Sigmoid colon (tissue), 7 donors: ENCODE measurements around the gene RIC1. TPM values are rescaled to one million over a fixed set of nuclear protein-coding genes. Genes with fewer than 3 reads are reported as not detected.

Experiments used
- DNase-seq: peaks from one replicate; pipeline ENCODE4 v3.0.0-alpha.2; 2019
- H3K27ac ChIP-seq, 4 donors: fragments of 200-600 bp; sonication (generic); one replicate each; pipeline ENCODE4 v1.5.1; 2016 to 2019; ENCODE audit warnings: mild to moderate bottlenecking in 1 of 4
- H3K27me3 ChIP-seq, 3 donors: fragments of 200-600 bp; sonication (generic); one replicate each; pipeline ENCODE4 v1.5.1; 2019; ENCODE audit warnings: mild to moderate bottlenecking in 1 of 3
- H3K36me3 ChIP-seq, 4 donors: fragments of 200-600 bp; sonication (generic); one replicate each; pipeline ENCODE4 v1.5.1; 2016 to 2019
- H3K4me1 ChIP-seq, 4 donors: fragments of 200-600 bp; sonication (generic); one replicate each; pipeline ENCODE4 v1.5.1; 2017 to 2019
- H3K4me3 ChIP-seq, 4 donors: fragments of 200-600 bp; sonication (generic); one replicate each; pipeline ENCODE4 v1.5.1; 2017 to 2019; ENCODE audit warnings: mild to moderate bottlenecking in 2 of 4, moderate library complexity in 1 of 4
- H3K9me3 ChIP-seq, 4 donors: fragments of 200-600 bp in 3 of 4; sonication (generic) in 3 of 4; one replicate each; pipeline versions ENCODE4 v1.5.1 to v1.6.1; 2013 to 2019
- EP300 ChIP-seq, 4 donors: sonication (generic); formaldehyde crosslinking; IDR thresholded peaks; one replicate each; pipeline ENCODE4 v1.6.1; 2017; ENCODE audit warnings: antibody characterized with exemption in 4 of 4
- POLR2A ChIP-seq, 2 donors: fragments of 450-650 bp; IDR thresholded peaks; one replicate each; pipeline ENCODE4 v1.6.1; 2016; ENCODE audit warnings: antibody characterized with exemption in 2 of 2, mild to moderate bottlenecking in 2 of 2, moderate library complexity in 2 of 2
- POLR2AphosphoS5 ChIP-seq, 4 donors: sonication (generic); formaldehyde crosslinking; IDR thresholded peaks; one replicate each; pipeline ENCODE4 v1.6.1; 2017; ENCODE audit warnings: antibody characterized with exemption in 4 of 4
- WGBS, 2 donors: extraction: QIAGEN DNeasy Blood & Tissue Kit; methylation state at CpG; one replicate each; pipeline ENCODE4 v1.1.7; 2013; 5-methylcytosine and 5-hydroxymethylcytosine counted together
- intact Hi-C: fragments of 100-400 bp; cut with DNase I; formaldehyde crosslinking; loops from one replicate; pipeline ENCODE4 v1.15.1; 2023
- polyA plus RNA-seq, 3 donors: library from polyadenylated mRNA; stranded (reverse); fragments of 200-250 nt; gene quantifications; one replicate each; pipeline ENCODE4 v1.2.3, GENCODE V29; 2013
- total RNA-seq, 4 donors: library from RNA; depleted of rRNA; stranded (reverse); fragments of >200 nt; gene quantifications; one replicate each; pipeline ENCODE4 v1.1.0, GENCODE V29; 2016
- TF ChIP-seq, protein P1 (sequence below), 4 experiments: fragments of 450-650 bp in 3 of 4; fragments of 200-600 bp in 1 of 4; IDR thresholded peaks; one replicate each; pipeline ENCODE4 v1.5.1; 2016 to 2019; ENCODE audit warnings: antibody characterized with exemption in 4 of 4, mild to moderate bottlenecking in 3 of 4, moderate library complexity in 2 of 4
- donor health status: healthy with polysubstance abuse.
- donor health status: Bipolar disorder and iron deficiency.
- donor health status: healthy.

Gene RIC1
- total and polyA plus RNA-seq, 7 donors, result 3.0 to 44.3 (median 29.1) TPM

DNA sequence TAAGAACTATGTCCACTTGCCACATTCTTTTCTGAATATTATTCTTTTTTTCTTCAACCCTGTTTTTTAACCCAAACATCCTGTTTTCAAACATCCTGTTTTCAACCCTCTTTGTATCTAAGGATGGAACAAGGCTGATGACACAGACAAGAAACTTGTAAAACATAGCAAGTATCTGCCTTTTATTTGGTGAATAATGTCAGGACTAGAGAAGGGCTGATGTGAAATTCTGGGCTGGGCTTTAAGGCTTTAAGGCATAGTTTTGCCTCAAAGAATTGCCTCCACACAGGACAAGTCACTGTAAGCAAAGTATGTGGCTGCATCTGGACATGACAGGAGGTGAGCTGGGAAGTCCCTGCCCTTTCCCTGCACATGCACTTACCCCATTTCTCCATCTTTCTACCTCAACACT lies 42.5 kb upstream of the RIC1 start:
- no peak for TF ChIP-seq EP300 (IDR thresholded peaks at IDR 0.05)
- no peak for TF ChIP-seq POLR2A (IDR thresholded peaks at IDR 0.05)
- TF ChIP-seq, protein P1, sequence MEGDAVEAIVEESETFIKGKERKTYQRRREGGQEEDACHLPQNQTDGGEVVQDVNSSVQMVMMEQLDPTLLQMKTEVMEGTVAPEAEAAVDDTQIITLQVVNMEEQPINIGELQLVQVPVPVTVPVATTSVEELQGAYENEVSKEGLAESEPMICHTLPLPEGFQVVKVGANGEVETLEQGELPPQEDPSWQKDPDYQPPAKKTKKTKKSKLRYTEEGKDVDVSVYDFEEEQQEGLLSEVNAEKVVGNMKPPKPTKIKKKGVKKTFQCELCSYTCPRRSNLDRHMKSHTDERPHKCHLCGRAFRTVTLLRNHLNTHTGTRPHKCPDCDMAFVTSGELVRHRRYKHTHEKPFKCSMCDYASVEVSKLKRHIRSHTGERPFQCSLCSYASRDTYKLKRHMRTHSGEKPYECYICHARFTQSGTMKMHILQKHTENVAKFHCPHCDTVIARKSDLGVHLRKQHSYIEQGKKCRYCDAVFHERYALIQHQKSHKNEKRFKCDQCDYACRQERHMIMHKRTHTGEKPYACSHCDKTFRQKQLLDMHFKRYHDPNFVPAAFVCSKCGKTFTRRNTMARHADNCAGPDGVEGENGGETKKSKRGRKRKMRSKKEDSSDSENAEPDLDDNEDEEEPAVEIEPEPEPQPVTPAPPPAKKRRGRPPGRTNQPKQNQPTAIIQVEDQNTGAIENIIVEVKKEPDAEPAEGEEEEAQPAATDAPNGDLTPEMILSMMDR (IDR thresholded peaks at IDR 0.05), result no peak
- TF ChIP-seq POLR2AphosphoS5 (IDR thresholded peaks at IDR 0.05), result no peak
- intact Hi-C loops, result no loop called here
- Histone ChIP-seq H3K36me3 (no peaks in the 10 kb centered on the region), H3K9me3 (no peaks in the 10 kb centered on the region), H3K4me1 (peaks cover 0 to 2% (median 0%) of the 10 kb centered on the region in 4 donors), H3K4me3 (no peak overlapping the region), H3K27me3 (no peaks in the 10 kb centered on the region), H3K27ac (no peak overlapping the region)
- no peak for DNase-seq

DNA sequence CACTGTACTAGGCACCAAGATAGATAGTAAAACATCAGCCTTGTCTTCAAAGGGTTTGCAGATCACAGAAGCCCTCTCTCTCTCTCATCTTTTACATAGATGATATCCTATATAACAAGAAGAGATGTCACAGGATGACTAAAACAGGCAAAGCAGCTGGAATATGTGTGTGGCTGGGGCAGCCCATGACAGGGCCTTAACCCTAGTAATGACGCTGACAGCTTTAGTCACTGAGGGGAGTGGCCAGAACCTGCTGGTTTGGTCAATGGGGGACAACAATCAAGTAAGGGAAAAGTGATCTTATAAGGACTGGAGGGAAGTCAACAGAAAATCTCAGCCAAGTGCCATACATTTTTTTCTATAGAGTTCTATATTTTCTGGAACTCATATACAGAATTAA lies 41.9 kb upstream of the RIC1 start:
- Histone ChIP-seq H3K9me3 (no peaks in the 10 kb centered on the region), H3K36me3 (no peaks in the 10 kb centered on the region), H3K27ac (no peak overlapping the region), H3K27me3 (no peaks in the 10 kb centered on the region), H3K4me3 (no peak overlapping the region), H3K4me1 (peaks cover 0 to 2% (median 0%) of the 10 kb centered on the region in 4 donors)
- no peak for TF ChIP-seq EP300 (IDR thresholded peaks at IDR 0.05)
- TF ChIP-seq, protein P1 (IDR thresholded peaks at IDR 0.05), result no peak
- no peak for TF ChIP-seq POLR2AphosphoS5 (IDR thresholded peaks at IDR 0.05)
- no peak for TF ChIP-seq POLR2A (IDR thresholded peaks at IDR 0.05)
- DNase-seq, result no peak
- intact Hi-C loops, result no loop called here
- WGBS, 2 donors, result 85 to 86% methylated on average over 1 of the region's 1 CpG

DNA sequence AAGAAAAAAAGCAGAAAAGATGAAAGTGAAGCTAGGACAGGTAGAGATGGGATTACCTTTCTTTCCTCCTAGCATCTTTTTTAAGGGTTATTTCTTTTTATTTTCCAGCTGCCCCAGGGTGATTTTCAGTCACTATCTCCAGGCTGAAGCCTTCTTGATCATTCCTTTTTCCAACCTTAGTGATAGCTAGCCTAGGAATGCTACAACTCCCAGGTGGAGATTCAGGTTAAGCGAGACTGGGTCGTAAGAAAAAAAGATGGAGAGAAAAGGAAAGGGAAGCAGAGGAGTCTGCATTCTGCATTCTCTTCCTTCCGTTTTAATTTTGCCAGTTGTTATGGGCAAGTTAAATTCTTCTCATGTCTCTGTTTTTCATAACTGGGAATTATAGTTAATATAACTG lies 36.7 kb upstream of the RIC1 start:
- no peaks in the 10 kb centered on the region for H3K4me1 ChIP-seq
- no peaks in the 10 kb centered on the region for H3K36me3 ChIP-seq
- no peak overlapping the region for H3K4me3 ChIP-seq
- no peak for TF ChIP-seq EP300 (IDR thresholded peaks at IDR 0.05)
- TF ChIP-seq POLR2AphosphoS5 (IDR thresholded peaks at IDR 0.05), result no peak
- TF ChIP-seq, protein P1 (IDR thresholded peaks at IDR 0.05), result no peak
- TF ChIP-seq POLR2A (IDR thresholded peaks at IDR 0.05), result no peak
- DNase-seq, result no peak
- WGBS, 2 donors, result 86 to 90% methylated on average over 3 of the region's 3 CpGs
- H3K9me3 ChIP-seq, result no peaks in the 10 kb centered on the region
- no peaks in the 10 kb centered on the region for H3K27me3 ChIP-seq
- H3K27ac ChIP-seq, result no peak overlapping the region
- intact Hi-C loops, result loop anchor here (5.0 to 10.0 kb wide), 2 partner anchors 407 to 830 kb away; partner anchors contain the start of gene INSL6

DNA sequence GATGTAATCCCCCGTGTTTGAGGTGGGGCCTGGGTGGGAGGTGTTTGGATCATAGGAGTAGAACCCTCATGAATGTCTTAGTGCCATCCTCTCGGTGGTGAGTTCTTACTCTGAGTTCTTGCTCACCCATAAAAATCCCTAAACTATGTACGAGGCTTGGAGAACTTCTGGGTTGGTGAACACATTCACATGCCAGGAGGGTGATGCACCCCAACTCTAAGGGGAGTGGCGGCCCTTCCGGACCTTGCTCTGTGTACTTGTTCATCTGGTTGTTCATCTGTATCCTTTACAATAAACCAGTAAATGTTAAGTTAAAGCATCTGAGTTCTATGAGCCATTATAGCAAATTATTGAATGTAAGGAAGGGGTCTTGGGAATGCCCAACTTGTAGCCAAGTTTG lies 36.0 kb upstream of the RIC1 start:
- H3K9me3 ChIP-seq, result no peaks in the 10 kb centered on the region
- 88 to 91% methylated on average over 5 of the region's 5 CpGs for WGBS, 2 donors
- intact Hi-C loops, result loop anchor here (5.0 to 10.0 kb wide), 2 partner anchors 408 to 831 kb away; partner anchors contain the start of gene INSL6
- H3K36me3 ChIP-seq, result no peaks in the 10 kb centered on the region
- H3K27ac ChIP-seq, result no peak overlapping the region
- no peaks in the 10 kb centered on the region for H3K27me3 ChIP-seq
- no peaks in the 10 kb centered on the region for H3K4me1 ChIP-seq
- DNase-seq, result no peak
- H3K4me3 ChIP-seq, result no peak overlapping the region
- no peak for TF ChIP-seq POLR2AphosphoS5 (IDR thresholded peaks at IDR 0.05)
- TF ChIP-seq POLR2A (IDR thresholded peaks at IDR 0.05), result no peak
- TF ChIP-seq, protein P1 (IDR thresholded peaks at IDR 0.05), result no peak
- no peak for TF ChIP-seq EP300 (IDR thresholded peaks at IDR 0.05)

DNA sequence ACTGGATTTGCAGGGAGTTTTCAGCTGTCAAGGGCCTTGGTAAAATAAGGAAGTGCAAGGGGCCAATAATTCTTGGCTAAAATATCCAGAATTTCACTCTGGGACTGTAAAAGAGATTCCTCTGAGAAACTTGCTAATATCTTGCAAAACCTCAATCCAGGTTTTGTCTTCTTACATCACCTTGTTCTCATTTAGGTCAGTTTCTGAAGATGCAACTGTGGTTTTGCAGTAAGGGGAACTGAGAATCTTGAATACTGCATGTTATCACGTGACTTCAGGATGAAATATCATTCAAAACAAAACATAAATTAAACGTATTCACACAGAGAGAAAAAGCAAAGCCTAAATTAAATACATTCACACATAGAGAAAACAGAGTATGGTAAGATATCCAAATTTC lies 35.0 kb upstream of the RIC1 start:
- Histone ChIP-seq H3K36me3 (no peaks in the 10 kb centered on the region), H3K4me3 (no peak overlapping the region), H3K27me3 (no peaks in the 10 kb centered on the region), H3K9me3 (no peaks in the 10 kb centered on the region), H3K4me1 (no peaks in the 10 kb centered on the region), H3K27ac (no peak overlapping the region)
- WGBS, 2 donors, result 50 to 80% methylated on average over 2 of the region's 2 CpGs
- TF ChIP-seq EP300 (IDR thresholded peaks at IDR 0.05), result no peak
- TF ChIP-seq POLR2AphosphoS5 (IDR thresholded peaks at IDR 0.05), result no peak
- TF ChIP-seq, protein P1 (IDR thresholded peaks at IDR 0.05), result no peak
- no peak for TF ChIP-seq POLR2A (IDR thresholded peaks at IDR 0.05)
- intact Hi-C loops, result loop anchor here (5.0 to 10.0 kb wide), 2 partner anchors 409 to 832 kb away; partner anchors contain the start of gene INSL6
- DNase-seq, result no peak
